ENCODE measurements around the gene PGGHG. TPM values are rescaled to one million over a fixed set of nuclear protein-coding genes. Genes with fewer than 3 reads are reported as not detected.

The PGGHG gene
- total RNA-seq, 1 donor from 2014 or later: 49.5 TPM

GRCh38 chr11:292211-293121 lies 3.5 kb downstream of the PGGHG start:
- Mint-ChIP-seq H3K4me1 (ENCODE audit: low read depth) (peaks cover 16% of the 10 kb centered on the region), H3K27ac (ENCODE audit: unreplicated experiment) (no peak overlapping the region), H3K36me3 (ENCODE audit: low read depth) (peaks cover 9% of the 10 kb centered on the region), H3K27me3 (ENCODE audit: low read depth) (no peaks in the 10 kb centered on the region), H3K9me3 (ENCODE audit: low read depth) (no peaks in the 10 kb centered on the region), H3K4me3 (ENCODE audit: unreplicated experiment) (no peak overlapping the region)
- no peak for TF ChIP-seq CTCF (IDR thresholded peaks at IDR 0.05)
- DNase-seq (ENCODE audit: low spot score): peak; percentile 87

- no peak overlapping the region for H3K27ac Mint-ChIP-seq (ENCODE audit: unreplicated experiment)
- H3K27me3 Mint-ChIP-seq (ENCODE audit: low read depth): no peaks in the 10 kb centered on the region
- H3K9me3 Mint-ChIP-seq (ENCODE audit: low read depth): no peaks in the 10 kb centered on the region
- H3K36me3 Mint-ChIP-seq (ENCODE audit: low read depth): peaks cover 9% of the 10 kb centered on the region
- TF ChIP-seq CTCF (IDR thresholded peaks at IDR 0.05): no peak
- no peak overlapping the region for H3K4me3 Mint-ChIP-seq (ENCODE audit: unreplicated experiment)
- peak; percentile 73 for DNase-seq (ENCODE audit: low spot score)
- H3K4me1 Mint-ChIP-seq (ENCODE audit: low read depth): peaks cover 9% of the 10 kb centered on the region
These were observed 4.4 kb downstream of the PGGHG start for GRCh38 chr11:293271-293851.

- DNase-seq (ENCODE audit: low spot score): peak; percentile 90
- H3K36me3 Mint-ChIP-seq (ENCODE audit: low read depth): peaks cover 9% of the 10 kb centered on the region
- TF ChIP-seq CTCF (IDR thresholded peaks at IDR 0.05): no peak
- H3K27me3 Mint-ChIP-seq (ENCODE audit: low read depth): no peaks in the 10 kb centered on the region
- no peak overlapping the region for H3K4me3 Mint-ChIP-seq (ENCODE audit: unreplicated experiment)
- no peak overlapping the region for H3K27ac Mint-ChIP-seq (ENCODE audit: unreplicated experiment)
- H3K4me1 Mint-ChIP-seq (ENCODE audit: low read depth): peaks cover 9% of the 10 kb centered on the region
- no peaks in the 10 kb centered on the region for H3K9me3 Mint-ChIP-seq (ENCODE audit: low read depth)
These were observed 5.1 kb downstream of the PGGHG start for GRCh38 chr11:293852-294661.

GRCh38 chr11:294780-295179 lies 5.9 kb downstream of the PGGHG start:
- H3K36me3 Mint-ChIP-seq (ENCODE audit: low read depth): peaks cover 9% of the 10 kb centered on the region
- H3K4me3 Mint-ChIP-seq (ENCODE audit: unreplicated experiment): no peak overlapping the region
- no peaks in the 10 kb centered on the region for H3K27me3 Mint-ChIP-seq (ENCODE audit: low read depth)
- H3K27ac Mint-ChIP-seq (ENCODE audit: unreplicated experiment): no peak overlapping the region
- no peaks in the 10 kb centered on the region for H3K9me3 Mint-ChIP-seq (ENCODE audit: low read depth)
- H3K4me1 Mint-ChIP-seq (ENCODE audit: low read depth): peaks cover 7% of the 10 kb centered on the region
- peak; percentile 85 for DNase-seq (ENCODE audit: low spot score)
- TF ChIP-seq CTCF (IDR thresholded peaks at IDR 0.05): no peak
